ENCODE results near the gene PRKCB.
"Not testable (repeated sequence)": the region's sequence is repeated elsewhere in the genome, so short reads cannot be mapped to it uniquely, and the experiment has no call there.

PRKCB gene

GRCh38 chr16:23905027-23905426, 69.2 kb downstream of the PRKCB start:
- DNase-seq = no peak

GRCh38 chr16:23907457-23907902, 71.7 kb downstream of the PRKCB start:
- no peak for DNase-seq

GRCh38 chr16:23907903-23908302, 72.1 kb downstream of the PRKCB start:
- no peak for DNase-seq

GRCh38 chr16:23908790-23909189, 73.0 kb downstream of the PRKCB start:
- DNase-seq = no peak

DNA sequence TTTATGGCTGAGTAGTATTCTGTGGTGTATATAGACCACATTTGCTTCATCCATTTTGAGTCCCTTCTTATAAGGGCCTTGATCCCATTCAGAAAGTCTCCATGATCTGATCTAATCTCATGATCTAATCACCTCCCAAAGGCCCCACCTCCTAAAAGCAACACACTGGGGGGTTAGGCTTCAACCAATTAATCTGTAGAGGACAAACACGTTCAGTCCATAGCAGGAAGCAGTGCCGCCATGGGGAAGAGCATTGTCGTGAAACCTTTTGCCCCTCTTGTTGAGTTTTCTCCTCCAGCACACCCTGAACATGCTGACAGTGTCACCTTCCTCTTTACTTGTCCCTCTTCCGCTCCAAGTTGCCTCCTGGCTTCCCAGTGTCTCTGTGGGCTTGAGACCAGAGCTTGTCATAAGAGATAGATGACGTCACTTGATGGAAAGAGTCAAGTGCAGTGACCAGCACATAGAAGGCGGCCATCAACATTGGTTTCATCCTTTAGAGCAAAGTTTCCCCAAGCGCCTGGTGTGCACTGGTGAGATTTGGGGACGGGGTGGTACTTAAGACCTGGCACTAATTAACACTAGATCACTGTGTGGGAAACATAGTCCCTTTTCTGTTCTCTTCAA, 74.1 kb downstream of the PRKCB start:
- no peak for DNase-seq

GRCh38 chr16:23914946-23915530, 79.3 kb downstream of the PRKCB start:
- no peak for DNase-seq

DNA sequence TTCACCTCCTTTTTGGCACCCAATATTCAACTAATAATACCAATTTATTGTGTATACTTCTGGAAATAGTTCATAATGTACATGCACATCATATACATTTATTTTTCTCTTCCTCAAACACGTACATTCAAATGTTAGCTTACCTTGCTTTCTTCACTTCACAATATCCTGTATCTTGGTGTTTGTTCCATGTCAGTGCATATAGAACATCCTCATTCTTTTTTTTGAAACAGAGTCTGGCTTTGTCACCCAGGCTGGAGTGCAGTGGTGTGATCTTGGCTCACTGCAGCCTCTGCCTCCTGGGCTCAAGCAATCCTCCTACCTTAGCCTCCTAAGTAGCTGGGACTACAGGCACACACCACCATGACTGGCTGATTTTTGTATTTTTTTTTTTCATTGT, 80.8 kb downstream of the PRKCB start:
- not testable (repeated sequence) for DNase-seq

GRCh38 chr16:23917621-23918020, 81.8 kb downstream of the PRKCB start:
- DNase-seq = no peak

GRCh38 chr16:23920446-23920845, 84.7 kb downstream of the PRKCB start:
- no peak for DNase-seq

DNA sequence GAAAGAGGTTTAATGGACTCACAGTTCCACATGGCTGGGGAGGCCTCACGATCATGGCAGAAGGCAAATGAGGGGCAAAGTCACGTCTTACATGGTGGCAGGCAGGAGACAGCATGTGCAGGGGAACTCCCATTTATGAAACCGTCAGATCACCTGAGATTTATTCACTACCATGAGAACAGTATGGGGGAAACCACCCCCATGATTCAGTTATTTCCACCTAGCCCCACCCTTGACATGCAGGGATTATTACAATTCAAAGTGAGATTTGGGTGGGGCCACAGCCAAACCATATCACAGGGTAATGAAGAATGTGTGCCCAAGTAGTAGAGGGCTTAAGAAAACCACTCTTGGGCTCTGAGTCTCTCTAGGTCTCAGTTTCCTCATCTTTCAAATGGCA, 85.1 kb downstream of the PRKCB start:
- no peak for DNase-seq

- DNase-seq = no peak
Measured at GRCh38 chr16:23922406-23922805, 86.6 kb downstream of the PRKCB start.

- DNase-seq = no peak
Measured at GRCh38 chr16:23924128-23924527, 88.3 kb downstream of the PRKCB start.

- no peak for DNase-seq
Measured at GRCh38 chr16:23927796-23928195, 92.0 kb downstream of the PRKCB start.

- DNase-seq = no peak
Measured at GRCh38 chr16:23929237-23929636, 93.5 kb downstream of the PRKCB start.

GRCh38 chr16:23929856-23930255, 94.1 kb downstream of the PRKCB start:
- DNase-seq = no peak

- no peak for DNase-seq
Measured at GRCh38 chr16:23930791-23931190, 95.0 kb downstream of the PRKCB start.

DNA sequence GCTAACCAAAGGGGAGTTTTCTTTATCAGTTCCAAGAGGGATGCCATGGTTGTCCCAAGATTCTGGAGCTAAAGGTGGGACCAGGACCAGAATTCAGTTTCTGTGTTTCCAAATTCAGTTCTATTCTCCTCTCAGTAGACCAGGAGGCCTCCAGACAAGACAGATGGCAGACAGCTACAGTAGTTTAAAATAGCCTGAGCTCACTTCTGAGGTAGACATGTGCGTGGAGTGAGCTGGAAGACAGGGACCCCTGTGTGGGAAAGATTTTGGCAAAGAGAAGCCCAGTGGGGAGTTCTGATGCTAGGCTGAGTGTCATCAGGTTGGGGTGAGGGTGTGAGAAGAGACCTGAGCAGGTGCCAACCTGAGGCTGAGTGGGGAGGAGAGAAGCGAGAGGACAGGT, 95.4 kb downstream of the PRKCB start:
- DNase-seq = no peak

DNA sequence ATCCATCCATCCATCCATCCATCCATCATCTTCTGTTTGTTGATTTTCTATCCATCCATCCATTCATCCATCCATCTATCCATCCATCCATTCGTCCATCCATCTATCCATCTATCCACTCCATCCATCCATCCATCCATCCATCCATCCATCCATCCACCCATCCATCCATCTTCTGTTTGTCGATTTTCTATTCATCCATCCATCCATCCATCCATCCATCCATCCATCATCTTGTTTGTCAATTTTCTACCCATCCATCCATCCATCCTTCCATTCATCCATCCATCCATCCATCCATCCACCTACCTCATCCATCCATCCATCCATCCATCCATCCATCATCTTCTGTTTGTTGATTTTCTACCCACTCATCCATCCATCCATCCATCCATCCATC, 97.9 kb downstream of the PRKCB start:
- not testable (repeated sequence) for DNase-seq

DNA sequence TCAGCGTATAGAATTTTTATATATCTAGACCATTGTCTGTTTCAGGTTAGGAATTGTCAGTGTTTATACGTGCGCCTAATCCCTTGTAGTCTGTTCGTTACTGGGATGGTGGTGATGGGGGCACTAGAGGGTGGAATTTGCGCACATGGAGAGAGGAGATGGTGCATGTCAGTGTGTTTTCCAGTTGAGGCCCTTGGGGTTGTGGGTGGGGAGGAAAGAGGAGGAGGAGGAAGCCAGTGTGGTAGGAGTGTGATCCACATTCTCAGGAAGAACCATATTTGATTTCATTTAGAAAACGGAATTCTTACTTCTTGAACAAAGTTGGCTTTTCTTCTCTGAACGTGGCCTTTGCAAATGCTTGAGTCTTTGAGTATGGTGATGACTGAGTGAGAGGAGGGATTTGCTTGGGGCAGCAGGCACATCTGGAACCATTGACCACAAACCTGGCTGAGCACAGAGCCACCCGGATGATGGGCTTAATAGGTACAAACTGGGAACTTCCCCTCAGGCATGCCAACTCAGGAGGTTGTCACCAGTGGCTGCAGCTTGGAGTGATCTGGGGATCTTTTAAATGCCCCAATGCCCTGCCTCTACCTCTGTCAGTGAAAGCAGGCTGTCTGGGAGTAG, 98.9 kb downstream of the PRKCB start:
- DNase-seq = no peak

- no peak for DNase-seq
Measured at GRCh38 chr16:23940111-23940510, 104.3 kb downstream of the PRKCB start.

- DNase-seq = no peak
Measured at GRCh38 chr16:23941025-23941424, 105.2 kb downstream of the PRKCB start.

GRCh38 chr16:23941963-23942564, 106.3 kb downstream of the PRKCB start:
- no peak for DNase-seq

DNA sequence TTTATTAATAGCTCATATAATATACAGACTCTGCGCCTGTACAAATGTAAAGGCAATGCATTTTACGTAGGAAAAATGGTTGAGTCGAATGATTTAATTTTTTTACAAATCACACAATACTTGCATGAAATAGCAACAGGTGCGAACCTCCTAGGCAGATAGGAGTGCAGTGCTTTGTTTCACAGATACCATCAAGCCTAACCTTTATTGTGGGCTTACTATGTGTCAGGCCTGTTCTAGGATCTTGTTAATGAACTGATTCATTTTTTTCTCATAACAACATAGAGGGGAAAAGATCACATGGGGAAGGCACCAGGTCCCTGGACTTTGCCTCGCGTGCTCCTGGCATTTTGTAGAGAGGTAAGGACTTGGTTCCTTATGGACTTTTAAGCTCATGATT, 107.8 kb downstream of the PRKCB start:
- DNase-seq = no peak

- DNase-seq = no peak
Measured at GRCh38 chr16:23944381-23944780, 108.6 kb downstream of the PRKCB start.
